D341Med (cell line): ENCODE measurements around the gene IFITM2.
"Not testable (repeated sequence)": the region's sequence is repeated elsewhere in the genome, so short reads cannot be mapped to it uniquely, and the experiment has no call there.

Source experiments
- DNase-seq: peaks from one replicate; pipeline ENCODE4 v3.0.0; 2012; ENCODE audit warnings: low spot score

The IFITM2 gene

GRCh38 chr11:325796-326591 is 18.4 kb downstream of the IFITM2 start:
- peak; percentile 3 for DNase-seq

- peak; percentile 4 for DNase-seq
These were observed 18.9 kb downstream of the IFITM2 start for GRCh38 chr11:326592-326841.

GRCh38 chr11:326842-327580 is 19.4 kb downstream of the IFITM2 start:
- DNase-seq = no peak

GRCh38 chr11:327581-327923 is 19.9 kb downstream of the IFITM2 start:
- no peak for DNase-seq

DNA sequence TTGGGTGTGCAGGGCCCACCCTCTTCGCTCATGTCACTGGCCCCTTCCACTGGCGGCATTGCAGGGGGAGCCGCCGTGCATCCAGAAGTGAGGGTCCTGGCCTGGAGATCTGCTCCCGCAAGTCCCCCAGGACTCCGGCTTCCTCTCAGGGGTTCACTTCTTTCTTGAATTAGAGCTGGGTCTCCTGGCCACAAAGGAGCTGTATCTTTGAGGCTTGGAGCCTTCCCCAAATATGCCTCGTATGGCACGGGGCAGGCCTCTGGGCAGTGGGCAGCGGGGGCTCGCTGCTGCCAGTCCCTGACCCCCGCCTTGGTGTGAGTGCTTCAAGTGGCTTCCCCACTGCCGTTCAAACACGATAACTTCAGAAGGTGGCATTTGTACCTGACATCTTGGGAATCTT is 20.4 kb downstream of the IFITM2 start:
- no peak for DNase-seq

DNA sequence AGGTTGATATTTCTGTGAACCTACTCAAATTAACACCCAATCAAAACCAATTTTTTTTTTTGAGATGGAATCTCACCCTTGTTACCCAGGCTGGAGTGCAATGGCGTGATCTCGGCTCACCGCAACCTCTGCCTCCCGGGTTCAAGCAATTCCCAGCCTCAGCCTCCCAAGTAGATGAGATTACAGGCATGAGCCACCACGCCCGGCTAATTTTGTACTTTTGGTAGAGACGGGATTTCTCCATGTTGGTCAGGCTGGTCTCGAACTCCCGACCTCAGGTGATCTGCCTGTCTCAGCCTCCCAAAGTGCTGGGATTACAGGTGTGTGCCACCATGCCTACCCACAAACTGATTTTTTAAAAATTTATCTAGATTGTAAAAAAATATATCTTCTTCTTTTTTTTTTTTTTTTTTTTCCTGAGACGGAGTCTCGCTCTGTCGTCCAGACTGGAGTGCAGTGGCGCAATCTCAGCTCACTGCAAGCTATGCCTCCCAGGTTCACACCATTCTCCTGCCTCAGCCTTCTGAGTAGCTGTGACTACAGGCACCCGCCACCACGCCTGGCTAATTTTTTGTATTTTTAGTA is 21.0 kb downstream of the IFITM2 start:
- DNase-seq = not testable (repeated sequence)

GRCh38 chr11:329886-330253 is 22.3 kb downstream of the IFITM2 start:
- no peak for DNase-seq

DNA sequence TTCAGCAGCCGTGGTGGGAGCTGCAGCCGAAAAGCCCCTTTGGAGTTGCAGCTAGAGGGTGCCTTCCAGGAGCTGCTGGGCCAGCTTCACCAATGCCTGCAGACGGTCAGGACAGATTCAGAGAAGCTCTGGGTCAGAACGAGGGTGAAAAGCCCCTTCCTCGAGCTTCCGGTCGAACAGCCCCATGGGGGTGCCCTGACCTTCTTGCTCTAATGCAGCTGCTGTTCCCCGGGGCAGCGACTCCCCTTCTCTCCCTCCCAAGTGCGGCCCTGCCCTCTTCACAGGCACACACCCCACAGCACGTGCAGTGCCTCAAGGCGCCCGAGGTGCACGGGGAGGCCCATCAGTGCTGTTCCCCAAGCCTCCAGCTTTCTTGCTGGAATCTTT is 22.7 kb downstream of the IFITM2 start:
- no peak for DNase-seq

DNA sequence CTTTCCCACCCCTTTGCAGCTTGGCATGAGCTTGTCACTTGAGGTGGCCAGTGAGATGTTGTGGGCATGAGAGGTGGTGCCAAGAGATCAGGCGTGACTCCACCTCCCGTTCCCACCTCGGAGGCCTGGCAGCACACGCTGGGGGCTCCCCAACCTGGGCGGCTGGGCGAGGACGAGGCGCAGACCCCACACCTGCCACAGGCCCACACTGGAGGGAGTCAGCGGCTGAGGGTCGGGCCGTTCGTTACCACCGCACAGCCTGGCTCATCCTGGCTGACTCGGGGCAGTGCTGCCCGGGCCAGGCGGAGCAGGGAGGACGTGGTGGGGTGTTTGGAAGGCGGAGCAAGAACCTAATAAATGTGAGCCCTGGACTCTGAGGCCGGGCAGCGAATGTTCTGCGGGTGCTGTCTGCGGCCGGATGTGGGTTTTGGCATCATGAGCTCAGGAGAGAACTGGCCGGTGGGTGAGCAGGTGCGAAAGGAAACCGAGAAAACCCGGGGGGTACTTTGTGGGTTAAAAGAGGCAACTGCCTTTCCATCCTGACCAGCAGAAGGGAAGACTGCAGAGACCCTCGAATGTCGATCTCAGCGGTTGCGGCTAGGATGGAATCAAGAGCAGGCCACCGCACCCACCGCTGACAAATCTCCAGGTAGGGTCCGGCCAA is 23.2 kb downstream of the IFITM2 start:
- no peak for DNase-seq

- no peak for DNase-seq
These were observed 23.9 kb downstream of the IFITM2 start for GRCh38 chr11:331358-332060.

DNA sequence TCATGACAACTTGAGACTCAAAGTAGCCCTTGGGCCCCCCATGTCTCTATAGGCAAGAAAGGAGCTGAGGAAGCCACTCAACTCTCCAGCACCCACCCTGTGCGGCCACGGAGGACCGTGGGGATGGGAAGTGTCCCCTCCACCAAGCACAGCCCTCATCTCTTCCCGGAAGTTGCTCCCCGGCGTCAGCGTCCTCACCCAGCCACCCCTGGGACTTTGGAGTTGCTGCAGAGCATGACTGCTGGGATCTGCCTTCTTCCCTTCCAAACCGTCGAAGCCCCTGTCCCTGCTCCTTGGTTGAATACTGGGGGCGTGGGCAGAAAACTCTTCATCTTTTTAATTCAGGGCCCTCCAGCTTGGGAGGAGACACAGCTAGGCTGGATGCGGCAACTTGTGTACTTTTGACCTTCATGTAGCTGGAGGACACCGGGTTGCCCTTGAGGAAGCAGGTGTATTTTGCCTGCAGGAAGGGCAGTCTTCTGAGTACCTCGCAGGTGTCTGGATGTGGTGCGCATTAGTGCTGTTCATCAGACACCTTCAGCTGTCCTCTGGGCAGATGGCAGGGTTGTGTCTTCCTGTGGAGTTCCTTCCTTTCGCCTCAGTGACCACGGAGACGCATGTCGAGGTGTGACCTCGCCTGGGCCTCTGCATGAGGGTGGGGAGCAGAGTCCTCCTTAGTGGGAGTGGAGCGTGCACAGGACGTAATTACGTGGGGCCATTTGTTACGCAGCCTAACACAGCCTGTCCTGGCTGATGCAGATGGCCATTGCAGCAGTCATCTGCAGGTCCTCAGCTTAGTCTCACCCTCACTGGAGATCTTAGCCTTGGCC is 25.2 kb downstream of the IFITM2 start:
- no peak for DNase-seq

DNA sequence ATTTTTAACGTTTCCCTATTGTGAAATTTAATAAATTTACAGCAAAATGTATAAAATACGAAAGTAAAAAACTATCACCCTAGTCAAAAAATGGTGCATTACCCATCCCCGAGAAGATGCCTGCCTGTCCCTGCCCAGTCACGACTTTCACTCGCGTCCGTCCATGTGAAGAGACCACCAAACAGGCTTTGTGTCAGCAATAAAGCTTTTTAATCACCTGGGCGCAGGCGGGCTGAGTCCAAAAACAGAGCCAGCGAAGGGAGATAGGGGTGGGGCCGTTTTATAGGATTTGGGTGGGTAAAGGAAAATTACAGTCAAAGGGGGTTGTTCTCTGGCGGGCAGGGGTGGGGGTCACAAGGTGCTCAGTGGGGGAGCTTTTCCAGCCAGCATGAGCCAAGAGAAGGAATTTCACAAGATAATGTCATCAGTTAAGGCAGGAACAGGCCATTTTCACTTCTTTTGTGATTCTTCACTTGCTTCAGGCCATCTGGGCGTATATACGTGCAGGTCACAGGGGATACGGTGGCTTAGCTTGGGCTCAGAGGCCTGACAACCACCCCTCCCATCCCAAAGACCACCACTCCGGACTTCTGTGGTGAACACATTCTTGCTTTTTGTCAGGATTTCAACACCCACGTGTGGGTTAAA is 26.1 kb downstream of the IFITM2 start:
- DNase-seq = not testable (repeated sequence)

DNA sequence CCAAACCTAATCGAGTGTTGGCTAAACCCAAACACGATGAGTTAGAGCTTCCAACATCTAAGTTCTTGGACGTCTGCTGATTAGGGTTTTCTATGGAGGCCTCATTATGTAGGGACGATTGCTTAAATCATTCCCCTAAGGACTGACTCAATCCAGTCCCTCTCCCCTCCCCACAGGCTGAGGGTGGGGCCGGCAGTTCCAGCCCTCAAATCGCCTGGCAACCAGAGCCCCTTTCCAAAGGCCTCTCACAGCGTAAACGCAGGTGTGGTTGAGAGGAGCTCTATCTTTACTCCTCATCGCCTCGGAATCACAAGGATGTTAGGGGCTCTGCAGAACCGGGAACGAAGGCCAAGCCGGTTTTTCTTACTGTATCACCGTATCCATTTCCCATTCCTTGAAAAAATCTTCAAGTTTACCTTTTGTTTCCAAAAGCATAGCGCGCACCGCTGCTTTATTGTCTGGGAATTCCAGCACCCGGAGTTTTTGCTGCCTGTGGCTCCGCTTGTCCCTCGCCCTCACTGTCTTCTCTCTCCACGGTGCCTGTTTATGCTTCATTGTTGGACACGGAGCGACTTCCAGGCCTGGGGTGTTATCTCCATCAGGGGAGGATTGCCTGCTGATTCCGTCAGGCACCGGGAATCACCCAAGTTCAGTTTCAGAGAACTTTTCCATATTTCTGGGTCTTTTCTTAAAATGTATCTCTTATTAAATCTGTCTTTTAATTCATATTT is 26.8 kb downstream of the IFITM2 start:
- no peak for DNase-seq

DNA sequence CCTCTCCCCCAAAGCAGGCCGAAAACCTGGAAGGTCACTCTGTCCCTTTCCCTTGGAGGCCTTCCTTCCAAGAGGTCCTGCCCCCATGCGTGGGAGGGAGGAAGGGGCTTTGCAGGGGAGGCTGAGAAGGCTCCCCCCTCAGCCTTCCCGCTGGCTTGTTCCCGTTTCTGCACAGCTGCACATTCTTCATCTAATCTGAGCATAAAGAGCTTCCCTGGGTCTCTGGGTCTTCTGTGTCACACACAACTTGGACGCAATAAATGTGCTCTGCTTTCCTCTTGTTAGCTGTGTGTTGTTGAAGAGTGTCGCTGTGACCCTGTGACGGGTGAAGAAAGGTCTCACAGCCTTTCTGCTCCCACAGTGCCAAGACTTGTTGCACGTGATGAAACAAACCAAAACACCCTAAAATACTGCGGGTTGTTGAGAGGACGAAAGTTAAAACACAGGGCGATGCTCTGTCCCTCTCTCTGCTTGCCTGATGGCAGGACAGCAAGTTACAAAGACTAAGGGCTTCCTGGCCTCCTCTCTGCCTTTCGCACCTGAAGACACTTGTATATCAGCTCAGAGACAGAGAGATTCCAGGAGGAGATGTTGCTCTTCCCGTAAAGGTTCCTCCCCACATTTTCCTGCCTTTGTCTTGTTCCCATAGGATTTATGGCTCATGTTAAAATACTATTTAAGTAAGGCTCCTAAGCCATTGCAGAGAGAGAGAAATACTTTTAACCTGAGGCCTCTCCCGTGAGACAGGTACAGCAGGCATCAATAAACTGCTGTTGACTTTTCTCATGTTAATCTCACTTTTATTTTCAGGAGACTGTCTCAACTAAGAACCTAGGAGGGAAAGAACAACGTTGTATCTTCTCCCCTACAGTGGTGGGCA is 28.4 kb downstream of the IFITM2 start:
- no peak for DNase-seq

DNA sequence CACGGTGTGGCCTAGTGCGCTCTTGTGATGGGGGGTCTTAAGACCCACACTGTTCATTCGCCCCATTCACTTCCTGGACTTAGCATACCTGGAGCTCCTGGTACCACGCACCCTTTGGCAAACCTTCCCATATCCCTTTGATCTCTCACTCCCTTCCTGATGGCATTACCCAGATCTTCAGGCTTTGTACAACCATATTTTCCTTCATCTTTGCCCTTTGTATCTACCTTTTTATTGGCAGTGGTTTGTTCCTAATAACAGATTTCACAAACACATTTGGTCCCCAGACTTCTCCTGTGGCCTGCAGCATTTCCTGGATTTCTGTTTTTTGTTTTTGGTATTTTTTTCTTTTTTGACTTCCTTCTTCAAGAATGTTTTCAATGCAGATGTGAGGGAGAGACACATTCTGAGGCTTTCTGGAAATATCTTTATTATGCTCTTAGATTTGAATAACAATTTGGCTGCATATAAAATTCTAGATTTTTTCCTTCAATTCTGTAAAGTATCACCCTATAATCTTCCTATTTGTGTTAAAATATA is 29.1 kb downstream of the IFITM2 start:
- DNase-seq = no peak

GRCh38 chr11:337711-338110 is 30.1 kb downstream of the IFITM2 start:
- no peak for DNase-seq

DNA sequence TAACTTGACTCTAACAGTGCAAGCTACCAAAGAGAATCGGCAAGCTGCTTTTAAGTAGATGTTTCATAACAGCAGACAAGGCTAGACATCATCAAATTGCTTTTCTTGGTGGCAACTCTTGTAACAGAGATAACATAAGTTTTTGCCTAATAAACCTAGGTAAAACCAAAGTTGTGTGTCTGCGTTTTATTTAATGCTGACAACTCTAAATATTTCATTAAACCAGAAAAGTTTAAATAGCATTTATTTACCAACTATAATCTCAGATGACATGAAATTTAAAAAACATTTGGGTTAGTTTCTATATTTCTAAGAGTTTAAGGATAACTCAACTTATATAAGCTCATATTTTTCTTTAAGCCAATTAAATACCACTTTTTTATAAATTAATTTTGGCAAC is 32.3 kb downstream of the IFITM2 start:
- DNase-seq = no peak

DNA sequence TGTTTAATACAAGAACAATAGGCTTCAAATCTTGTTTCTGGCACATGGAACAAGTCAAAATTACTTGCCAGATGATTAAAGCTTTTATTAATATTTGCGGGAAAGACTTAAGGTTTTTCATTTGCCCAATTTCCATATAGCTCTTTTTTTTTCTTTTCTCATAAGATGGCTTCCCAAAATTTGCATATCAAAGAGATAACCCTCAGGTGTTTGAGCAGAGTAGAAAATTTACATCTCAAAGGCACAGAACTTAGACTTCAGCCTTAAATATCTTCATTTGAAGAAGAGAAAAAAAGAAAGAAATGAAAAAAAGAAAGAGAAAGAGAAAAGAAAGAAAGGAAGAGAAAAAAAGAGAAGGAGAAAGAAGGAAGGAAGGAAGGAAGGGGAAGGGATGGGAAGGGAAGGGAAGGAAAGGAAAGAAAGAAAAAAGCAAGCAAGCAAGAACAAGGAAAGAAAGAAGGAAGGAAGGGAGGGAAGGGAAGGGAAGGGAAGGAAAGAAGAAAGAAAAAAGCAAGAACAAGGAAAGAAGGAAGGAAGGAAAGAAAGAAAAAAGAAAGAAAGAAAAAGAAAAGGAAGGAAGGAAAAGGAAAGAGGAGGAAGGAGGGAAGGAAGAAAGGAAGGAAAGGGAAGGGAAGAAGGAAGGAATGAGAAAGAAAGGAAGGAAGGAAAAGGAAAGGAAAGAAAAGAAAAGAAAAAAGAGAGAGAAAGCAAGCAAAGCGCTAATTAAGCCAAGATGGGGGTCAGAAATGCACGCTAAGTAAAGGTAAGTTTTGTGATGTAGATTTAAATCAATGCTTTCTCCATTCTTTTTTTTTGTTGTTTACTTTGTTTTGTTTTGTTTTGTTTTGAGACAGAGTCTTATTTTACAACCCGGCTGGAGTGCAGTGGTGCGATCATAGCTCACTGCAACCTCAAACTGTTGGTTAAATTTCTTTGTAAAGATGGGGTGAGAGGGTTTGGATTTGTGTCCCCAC is 33.2 kb downstream of the IFITM2 start:
- DNase-seq = no peak
